Mucosa of descending colon (tissue), 3 donors: ENCODE measurements around the gene AJUBA. TPM values are rescaled to one million over a fixed set of nuclear protein-coding genes. Genes with fewer than 3 reads are reported as not detected.
"Not testable (repeated sequence)": the region's sequence is repeated elsewhere in the genome, so short reads cannot be mapped to it uniquely, and the experiment has no call there.

ENCODE experiments used
- ATAC-seq: fragments of 200-7000 bp; cut with Tn5 transposase; one replicate; pipeline ENCODE4 v1.9.1; 2020; ENCODE audit warnings: mild to moderate bottlenecking, moderate library complexity
- DNase-seq, 3 donors: peaks; one replicate each; pipeline ENCODE4 v3.0.0-alpha.2; 2020
- H3K36me3 ChIP-seq: fragments of 200-600 bp; one replicate; pipeline ENCODE4 v1.8.0; 2021; ENCODE audit warnings: low read depth, mild to moderate bottlenecking
- H3K4me1 ChIP-seq: fragments of 200-600 bp; one replicate; pipeline ENCODE4 v1.8.0; 2021; ENCODE audit warnings: low read depth, mild to moderate bottlenecking
- H3K4me3 ChIP-seq: fragments of 200-600 bp; one replicate; pipeline ENCODE4 v1.8.0; 2021; ENCODE audit warnings: mild to moderate bottlenecking
- H3K9me3 ChIP-seq: fragments of 200-600 bp; one replicate; pipeline ENCODE4 v1.8.0; 2021; ENCODE audit warnings: mild to moderate bottlenecking
- intact Hi-C, 2 donors: fragments of 100-400 bp; cut with DNase I in 1 of 2; cut with micrococcal nuclease in 1 of 2; formaldehyde crosslinking; loops; one replicate each; pipeline versions ENCODE4 v1.11.0 to v1.11.1; 2022; cut with DNase I, micrococcal nuclease
- total RNA-seq, 3 donors: library from RNA; stranded (reverse); fragmentation: NEBNext Ultra II Directional in 2 of 3; extraction: Animal tissue kit (Norgen Biotek cat#: 25700) in 2 of 3; gene quantifications; one replicate each; pipeline versions ENCODE4 v1.2.1 to v1.2.4, GENCODE V29; 2021 to 2023
- TF ChIP-seq, protein P1 (sequence below): fragments of 200-600 bp; IDR thresholded peaks from one replicate; pipeline ENCODE4 v1.8.0; 2022; ENCODE audit warnings: antibody characterized with exemption, mild to moderate bottlenecking
- donor health status: DM: no; HTN: no; CAD: no; lungs with moderate emphysema.
- donor health status: DM: no; HTN: no; CAD: no.
- donor health status: DM: no; HTN: yes; CAD: no.

AJUBA gene
- total RNA-seq, 3 donors from 2014 or later = 1.5 to 4.7 (median 2.3) TPM

GRCh38 chr14:23018107-23018506 is 35.8 kb upstream of the AJUBA start:
- ATAC-seq (no peak), DNase-seq (no peak)
- no peaks in the 10 kb centered on the region for H3K9me3 ChIP-seq
- H3K4me3 ChIP-seq = no peak overlapping the region
- no peaks in the 10 kb centered on the region for H3K4me1 ChIP-seq
- TF ChIP-seq, protein P1, sequence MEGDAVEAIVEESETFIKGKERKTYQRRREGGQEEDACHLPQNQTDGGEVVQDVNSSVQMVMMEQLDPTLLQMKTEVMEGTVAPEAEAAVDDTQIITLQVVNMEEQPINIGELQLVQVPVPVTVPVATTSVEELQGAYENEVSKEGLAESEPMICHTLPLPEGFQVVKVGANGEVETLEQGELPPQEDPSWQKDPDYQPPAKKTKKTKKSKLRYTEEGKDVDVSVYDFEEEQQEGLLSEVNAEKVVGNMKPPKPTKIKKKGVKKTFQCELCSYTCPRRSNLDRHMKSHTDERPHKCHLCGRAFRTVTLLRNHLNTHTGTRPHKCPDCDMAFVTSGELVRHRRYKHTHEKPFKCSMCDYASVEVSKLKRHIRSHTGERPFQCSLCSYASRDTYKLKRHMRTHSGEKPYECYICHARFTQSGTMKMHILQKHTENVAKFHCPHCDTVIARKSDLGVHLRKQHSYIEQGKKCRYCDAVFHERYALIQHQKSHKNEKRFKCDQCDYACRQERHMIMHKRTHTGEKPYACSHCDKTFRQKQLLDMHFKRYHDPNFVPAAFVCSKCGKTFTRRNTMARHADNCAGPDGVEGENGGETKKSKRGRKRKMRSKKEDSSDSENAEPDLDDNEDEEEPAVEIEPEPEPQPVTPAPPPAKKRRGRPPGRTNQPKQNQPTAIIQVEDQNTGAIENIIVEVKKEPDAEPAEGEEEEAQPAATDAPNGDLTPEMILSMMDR = no peak
- intact Hi-C loops = no loop called here
- H3K36me3 ChIP-seq = no peaks in the 10 kb centered on the region

GRCh38 chr14:23017091-23017490 is 34.7 kb upstream of the AJUBA start:
- Histone ChIP-seq H3K4me3 (no peak overlapping the region), H3K4me1 (no peaks in the 10 kb centered on the region), H3K36me3 (no peaks in the 10 kb centered on the region), H3K9me3 (no peaks in the 10 kb centered on the region)
- ATAC-seq (no peak), DNase-seq (no peak)
- TF ChIP-seq, protein P1 = no peak
- intact Hi-C loops = no loop called here

GRCh38 chr14:23015618-23016017 is 33.3 kb upstream of the AJUBA start:
- intact Hi-C loops = no loop called here
- ATAC-seq (no peak), DNase-seq (no peak)
- no peak overlapping the region for H3K4me3 ChIP-seq
- no peaks in the 10 kb centered on the region for H3K36me3 ChIP-seq
- TF ChIP-seq, protein P1 = no peak
- H3K4me1 ChIP-seq = no peaks in the 10 kb centered on the region
- H3K9me3 ChIP-seq = no peaks in the 10 kb centered on the region

GRCh38 chr14:23013749-23014054 is 31.4 kb upstream of the AJUBA start:
- H3K36me3 ChIP-seq, H3K4me3 ChIP-seq, intact Hi-C loops, ATAC-seq, H3K4me1 ChIP-seq, DNase-seq, H3K9me3 ChIP-seq: not testable (repeated sequence)

DNA sequence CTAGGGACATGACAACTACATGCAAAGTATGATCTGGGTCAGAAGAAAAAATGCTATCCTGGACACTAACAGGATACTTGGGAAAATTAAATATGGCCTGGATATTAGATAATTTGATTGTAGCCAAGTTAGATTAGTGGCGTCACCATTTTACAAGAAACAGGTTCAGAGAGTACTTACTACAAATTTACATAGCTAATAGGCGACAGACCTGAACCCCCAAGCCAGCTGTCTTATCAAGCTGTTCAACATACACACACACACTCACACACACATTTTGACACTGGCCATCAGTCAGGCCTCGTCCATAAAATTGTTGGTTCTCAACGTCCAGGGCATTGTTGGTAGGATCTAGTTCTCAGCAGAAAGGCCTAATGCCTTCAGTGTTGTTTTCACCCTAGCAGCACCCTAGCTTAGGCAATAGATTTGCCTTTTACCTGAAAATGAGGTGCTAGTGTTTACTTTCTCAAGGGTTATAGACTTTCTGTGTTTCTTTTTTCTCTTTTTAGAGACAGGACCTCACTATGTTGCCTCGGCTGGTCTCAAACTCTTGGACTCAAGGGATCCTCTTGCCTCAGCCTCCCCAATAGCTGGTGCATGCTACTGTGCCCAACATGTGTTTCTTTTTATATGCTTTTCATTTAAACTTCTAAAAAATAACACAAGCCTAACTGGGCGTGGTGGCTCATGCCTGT is 30.9 kb upstream of the AJUBA start:
- intact Hi-C loops = no loop called here
- no peaks in the 10 kb centered on the region for H3K36me3 ChIP-seq
- TF ChIP-seq, protein P1 = no peak
- H3K4me3 ChIP-seq = no peak overlapping the region
- H3K9me3 ChIP-seq = no peaks in the 10 kb centered on the region
- no peak for DNase-seq
- H3K4me1 ChIP-seq = no peaks in the 10 kb centered on the region
- ATAC-seq = no peak

DNA sequence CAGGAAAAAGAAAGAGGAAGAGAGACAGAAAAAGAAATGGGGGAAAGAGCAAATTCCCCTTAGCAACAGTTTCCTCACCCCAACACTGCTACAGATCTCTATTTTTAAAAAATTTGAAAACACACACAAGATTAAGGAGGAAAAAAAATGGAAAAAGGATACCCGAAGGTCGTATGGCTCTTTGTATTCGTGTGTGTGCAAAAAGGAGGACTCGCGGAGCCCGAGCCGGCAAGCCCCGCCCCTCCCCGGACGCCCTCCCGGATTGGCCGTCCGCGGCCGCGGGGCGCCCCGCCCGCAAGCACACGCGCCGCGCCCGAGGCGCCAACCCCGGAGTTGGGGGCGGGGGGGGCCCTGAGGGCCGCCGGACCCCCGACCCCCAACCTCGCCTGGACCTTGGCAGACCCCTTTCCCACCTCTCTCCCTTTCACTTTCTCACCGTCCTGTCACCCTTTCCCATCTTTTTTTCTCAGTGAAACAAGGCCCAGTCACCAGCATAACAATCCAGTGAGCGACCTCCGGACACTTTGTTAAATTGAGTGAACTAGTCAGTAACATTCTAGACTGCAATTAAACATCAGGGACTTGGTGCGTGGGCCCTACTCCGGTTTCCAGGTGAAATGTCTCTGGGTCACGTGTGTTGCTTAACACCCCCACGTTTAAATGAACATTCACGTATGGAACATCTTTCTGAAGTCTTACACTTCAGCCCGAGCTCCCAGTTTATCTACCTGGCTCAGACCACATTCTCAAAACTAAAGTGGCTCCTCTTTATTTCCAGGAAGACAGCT is 27.8 kb upstream of the AJUBA start, which contains the start of gene C14orf93:
Gene C14orf93, minus strand, starts transcription at position 205 of the 788 bp plus-strand sequence. CDS start 11,120 bp downstream, outside the sequence.
- peak; percentile 72 for ATAC-seq
- Histone ChIP-seq H3K4me3 (peak within 1 kb of the TSS; percentile 18), H3K4me1 (peaks cover 7% of the 10 kb centered on the region), H3K36me3 (no peaks in the 10 kb centered on the region), H3K9me3 (no peaks in the 10 kb centered on the region)
- peak; percentile 89 to 92 (median 90) for DNase-seq
- TF ChIP-seq, protein P1 = no peak
- intact Hi-C loops = no loop called here
